H1 (cell line): ENCODE measurements around the gene EEIG2. TPM values are rescaled to one million over a fixed set of nuclear protein-coding genes. Genes with fewer than 3 reads are reported as not detected.

Source experiments
- CTCF ChIA-PET: fragments of 300-600 bp; sonication (Branson Sonifier 250); formaldehyde crosslinking; loops from one replicate; lab custom pipeline; 2021; ENCODE audit not compliant: partially characterized antibody; lab: Charles Lee
- POLR2A ChIA-PET: fragments of 300-600 bp; sonication (Branson Sonifier 250); formaldehyde crosslinking; loops from one replicate; lab custom pipeline; 2021; ENCODE audit warnings: inconsistent platforms; ENCODE audit not compliant: partially characterized antibody; lab: Charles Lee
- DNase-seq, 2 experiments: peaks; one replicate each; pipeline versions ENCODE4 v3.0.0 to v3.0.0-alpha.2; 2010 to 2022; ENCODE audit warnings: low spot score in 2 of 2, low read depth in 1 of 2, mixed read lengths in 1 of 2
- FAIRE-seq: peaks from 2 replicates; lab custom pipeline; 2011; peaks lifted over from hg19 to GRCh38; lab: Jason Lieb, UNC
- H2AFZ ChIP-seq: 2 replicates; pipeline ENCODE4 v1.8.1; 2012; ENCODE audit warnings: low read length, inconsistent platforms
- H2AK5ac ChIP-seq: 2 replicates; pipeline ENCODE4 v1.6.1; 2013; ENCODE audit warnings: low read depth, low read length
- H2BK120ac ChIP-seq: replicated peaks from 2 replicates; pipeline ENCODE3; 2013; ENCODE audit warnings: low read depth, low read length, inconsistent platforms
- H2BK12ac ChIP-seq: 2 replicates; pipeline ENCODE4 v1.6.1; 2013; ENCODE audit warnings: low read depth, low read length
- H2BK15ac ChIP-seq: 2 replicates; pipeline ENCODE4 v1.6.1; 2013; ENCODE audit warnings: low read length
- H2BK20ac ChIP-seq: 2 replicates; pipeline ENCODE4 v1.6.1; 2013; ENCODE audit warnings: low read length
- H2BK5ac ChIP-seq: 2 replicates; pipeline ENCODE4 v1.6.1; 2013; ENCODE audit warnings: low read depth, low read length
- H3K14ac ChIP-seq: 2 replicates; pipeline ENCODE4 v1.6.1; 2013; ENCODE audit warnings: inconsistent platforms; ENCODE audit not compliant: insufficient read length
- H3K18ac ChIP-seq: 2 replicates; pipeline ENCODE4 v1.6.1; 2013; ENCODE audit warnings: low read length; ENCODE audit errors: extremely low read depth
- H3K23ac ChIP-seq: 2 replicates; pipeline ENCODE4 v1.6.1; 2013; ENCODE audit warnings: inconsistent platforms; ENCODE audit not compliant: insufficient read length
- H3K23me2 ChIP-seq: 2 replicates; pipeline ENCODE4 v1.6.1; 2013; ENCODE audit warnings: low read depth, low read length
- H3K27ac ChIP-seq: 2 replicates; pipeline ENCODE4 v1.6.1; 2011; ENCODE audit warnings: low read depth, low read length, inconsistent platforms
- H3K27me3 ChIP-seq, 4 experiments: replicated peaks in 1 of 4; 1 replicate in 1 of 4; 2 replicates in 3 of 4; pipeline versions ENCODE4 v1.6.1 to v1.8.1; 2011 to 2013; ENCODE audit warnings: low read length in 3 of 4, mild to moderate bottlenecking in 3 of 4, inconsistent platforms in 2 of 4, mixed read lengths in 2 of 4, moderate library complexity in 1 of 4; ENCODE audit not compliant: control insufficient read depth in 3 of 4, insufficient read depth in 3 of 4; ENCODE audit errors: extremely low read depth in 1 of 4
- H3K36me3 ChIP-seq, 4 experiments: 2 replicates each; pipeline versions ENCODE4 v1.6.1 to v1.8.1; 2011 to 2013; ENCODE audit warnings: mild to moderate bottlenecking in 4 of 4, low read length in 3 of 4, moderate library complexity in 2 of 4, control low read depth in 1 of 4, inconsistent platforms in 1 of 4; ENCODE audit not compliant: insufficient read depth in 4 of 4, control insufficient read depth in 2 of 4
- H3K4ac ChIP-seq: replicated peaks from 2 replicates; pipeline ENCODE3; 2013; ENCODE audit warnings: low read length, low read depth, mixed read lengths, inconsistent platforms; ENCODE audit not compliant: insufficient read length
- H3K4me1 ChIP-seq, 4 experiments: replicated peaks in 1 of 4; 1 replicate in 1 of 4; 2 replicates in 3 of 4; pipeline versions ENCODE4 v1.6.1 to v1.8.1; 2011 to 2013; ENCODE audit warnings: low read length in 3 of 4, inconsistent platforms in 2 of 4, mixed read lengths in 1 of 4; ENCODE audit not compliant: insufficient read depth in 4 of 4, control insufficient read depth in 3 of 4
- H3K4me2 ChIP-seq, 2 experiments: 2 replicates each; pipeline versions ENCODE4 v1.6.1 to v1.8.1; 2011 to 2013; ENCODE audit warnings: low read depth in 2 of 2, low read length in 2 of 2, control low read depth in 1 of 2, inconsistent platforms in 1 of 2, mild to moderate bottlenecking in 1 of 2; ENCODE audit not compliant: insufficient read depth in 1 of 2
- H3K4me3 ChIP-seq, 4 experiments: fragments of 200-600, 300-600 bp in 1 of 4; sonication (generic), shearing (Covaris generic), sonication (Bioruptor Twin) in 1 of 4; 2 replicates each; pipeline versions ENCODE4 v1.5.1 to v1.8.1; 2011 to 2016; ENCODE audit warnings: low read length in 4 of 4, low read depth in 3 of 4, control low read depth in 2 of 4, inconsistent platforms in 2 of 4, mild to moderate bottlenecking in 2 of 4, mixed read lengths in 1 of 4, moderate library complexity in 1 of 4; ENCODE audit not compliant: insufficient read depth in 2 of 4; ENCODE audit errors: extremely low read depth in 1 of 4
- H3K56ac ChIP-seq: replicated peaks from 2 replicates; pipeline ENCODE3; 2013; ENCODE audit warnings: low read depth, mild to moderate bottlenecking, mixed read lengths, low read length, inconsistent platforms; ENCODE audit not compliant: insufficient read length
- H3K79me1 ChIP-seq: 2 replicates; pipeline ENCODE4 v1.6.1; 2013; ENCODE audit warnings: low read depth, low read length, control low read depth
- H3K79me2 ChIP-seq, 2 experiments: 2 replicates each; pipeline versions ENCODE4 v1.6.1 to v1.8.1; 2012 to 2013; ENCODE audit warnings: low read length in 2 of 2, mild to moderate bottlenecking in 2 of 2, inconsistent platforms in 1 of 2; ENCODE audit not compliant: insufficient read depth in 2 of 2, control insufficient read depth in 1 of 2
- H3K9ac ChIP-seq, 4 experiments: replicated peaks in 1 of 4; 1 replicate in 1 of 4; 2 replicates in 3 of 4; pipeline versions ENCODE4 v1.6.1 to v1.8.1; 2011 to 2013; ENCODE audit warnings: low read depth in 3 of 4, low read length in 3 of 4, control low read depth in 2 of 4, mild to moderate bottlenecking in 2 of 4, moderate library complexity in 2 of 4, inconsistent platforms in 1 of 4; ENCODE audit errors: extremely low read depth in 1 of 4
- H3K9me3 ChIP-seq, 2 experiments: 2 replicates each; pipeline versions ENCODE4 v1.6.1 to v1.8.1; 2012 to 2013; ENCODE audit warnings: mild to moderate bottlenecking in 2 of 2, moderate library complexity in 2 of 2, control low read depth in 1 of 2, inconsistent platforms in 1 of 2, low read depth in 1 of 2, low read length in 1 of 2, mixed read lengths in 1 of 2; ENCODE audit not compliant: insufficient read depth in 2 of 2
- H4K20me1 ChIP-seq, 2 experiments: replicated peaks in 1 of 2; 2 replicates each; pipeline versions ENCODE3 to v1.8.1; 2011 to 2013; ENCODE audit warnings: inconsistent platforms in 2 of 2, low read length in 2 of 2, mild to moderate bottlenecking in 1 of 2; ENCODE audit not compliant: insufficient read depth in 2 of 2, control insufficient read depth in 1 of 2
- H4K5ac ChIP-seq: 2 replicates; pipeline ENCODE4 v1.6.1; 2013; ENCODE audit warnings: low read length, low read depth, mixed read lengths, inconsistent platforms; ENCODE audit not compliant: insufficient read length
- H4K8ac ChIP-seq: 2 replicates; pipeline ENCODE4 v1.8.0; 2013; ENCODE audit warnings: mild to moderate bottlenecking, moderate library complexity, low read length, inconsistent platforms; ENCODE audit not compliant: insufficient read depth; ENCODE audit errors: extremely low read depth
- H4K91ac ChIP-seq: replicated peaks from 2 replicates; pipeline ENCODE3; 2013; ENCODE audit warnings: low read length, mixed read lengths, inconsistent platforms; ENCODE audit not compliant: insufficient read length
- KDM4A ChIP-seq: IDR thresholded peaks from one replicate; pipeline ENCODE4 v1.7.1; 2012; ENCODE audit warnings: low read depth, mild to moderate bottlenecking, moderate library complexity, low read length, inconsistent platforms; ENCODE audit not compliant: severe bottlenecking
- RBBP5 ChIP-seq: IDR thresholded peaks from 2 replicates; pipeline ENCODE4 v1.7.1; 2012; ENCODE audit warnings: low read depth, mild to moderate bottlenecking, inconsistent platforms, low read length, moderate library complexity, borderline replicate concordance
- RNF2 ChIP-seq: fragments of 200-900, 300-1000 bp; sonication (generic); IDR thresholded peaks from 2 replicates; pipeline ENCODE4 v1.7.1; 2016; ENCODE audit warnings: borderline replicate concordance, low read depth, mild to moderate bottlenecking, antibody characterized with exemption, low read length; ENCODE audit not compliant: poor library complexity, severe bottlenecking; ENCODE audit errors: missing control alignments
- SIN3A ChIP-seq, 2 experiments: IDR thresholded peaks in 1 of 2; conservative IDR thresholded peaks in 1 of 2; 2 replicates each; pipeline ENCODE4 v1.6.1; 2011 to 2012; ENCODE audit warnings: low read length in 2 of 2, improper control_type of control experiment in 1 of 2, low read depth in 1 of 2, mild to moderate bottlenecking in 1 of 2
- SIRT6 ChIP-seq: IDR thresholded peaks from one replicate; pipeline ENCODE4 v1.7.1; 2012; ENCODE audit warnings: low read length, inconsistent platforms
- YY1 ChIP-seq: IDR thresholded peaks from 2 replicates; pipeline ENCODE4 v1.6.1; 2011; ENCODE audit warnings: low read depth, mild to moderate bottlenecking, low read length
- WGBS, 2 experiments: shearing (Covaris generic) in 1 of 2; methylation state at CpG; one replicate each; pipeline versions ENCODE4 v1.1.6 to v1.1.7; 2013 to 2015; ENCODE audit warnings: low lambda C conversion rate in 2 of 2, mixed read lengths in 2 of 2, inconsistent platforms in 1 of 2, low coverage in 1 of 2, missing lambda C conversion rate in 1 of 2; ENCODE audit not compliant: insufficient replicate concordance in 2 of 2, insufficient coverage in 1 of 2, insufficient read length in 1 of 2; ENCODE audit errors: extremely low coverage in 1 of 2, missing lambda C conversion rate in 1 of 2; 5-methylcytosine and 5-hydroxymethylcytosine counted together
- polyA plus RNA-seq, 7 experiments: library from polyadenylated mRNA; depleted of rRNA in 3 of 7; stranded (reverse) in 5 of 7; unstranded in 2 of 7; fragments of >200 nt in 5 of 7; fragments of 200-250 nt in 2 of 7; gene quantifications; 1 replicate in 5 of 7; 2 replicates in 1 of 7; 4 replicates in 1 of 7; pipeline versions ENCODE4 v1.2.1 to v1.2.3, GENCODE V29; 2011 to 2013; ENCODE audit warnings: missing spikeins in 2 of 7, mixed read lengths in 2 of 7
- total RNA-seq: library from RNA; stranded (reverse); fragmentation: NEBNext Ultra II Directional; extraction: Animal tissue kit (Norgen Biotek cat#: 25700); gene quantifications from 2 replicates; pipeline ENCODE4 v1.2.1, GENCODE V29; 2021
- TF ChIP-seq, protein P1 (sequence below), 3 experiments: IDR thresholded peaks; 1 replicate in 2 of 3; 2 replicates in 1 of 3; pipeline versions ENCODE4 v1.5.1 to v1.6.1; 2011; ENCODE audit warnings: low read length in 3 of 3, mild to moderate bottlenecking in 3 of 3, inconsistent platforms in 2 of 3, low read depth in 1 of 3, moderate library complexity in 1 of 3; ENCODE audit not compliant: insufficient read depth in 1 of 3; ENCODE audit errors: control extremely low read depth in 1 of 3

EEIG2 gene
- total and polyA plus RNA-seq, 2 of the 8 experiments (the other 6 are each of a cell fraction or from before 2014, with no cell fraction given), result 6.1 to 20.1 TPM

DNA sequence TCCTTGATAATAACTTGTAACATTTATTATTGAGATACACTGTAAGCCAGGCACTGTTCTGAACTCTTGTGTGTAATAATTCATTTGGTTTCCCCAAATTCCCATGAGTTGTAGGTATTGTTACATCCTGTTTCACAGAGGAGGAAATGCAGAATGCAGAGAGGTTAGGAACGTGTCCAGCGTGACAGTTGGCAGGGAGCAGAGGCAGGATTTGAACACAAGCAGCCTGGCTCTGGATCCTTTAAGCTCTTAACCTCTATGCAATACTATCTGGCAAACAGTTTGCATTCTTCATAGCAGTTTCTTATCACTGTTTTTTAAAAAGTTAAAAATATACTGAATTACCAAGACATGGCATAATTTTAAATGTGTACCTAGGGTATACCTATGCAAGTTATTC lies 30.5 kb downstream of the EEIG2 start:
- Histone ChIP-seq H3K4ac (no peak overlapping the region), H3K4me1 (peaks cover 0 to 2% (median 0%) of the 10 kb centered on the region in 4 experiments; a peak in 1 of 7 replicates), H3K18ac (no peak overlapping the region), H3K56ac (no peak overlapping the region), H2AFZ (no peak overlapping the region), H4K5ac (no peak overlapping the region), H4K8ac (no peak overlapping the region), H3K79me2 (peaks cover 0 to 33% of the 10 kb centered on the region in 2 experiments; a peak in 2 of 4 replicates), H3K9ac (no peak overlapping the region), H2BK5ac (no peak overlapping the region), H3K23ac (no peak overlapping the region), H3K79me1 (peaks cover 2% of the 10 kb centered on the region; the same call in 1 of the 2 replicates), H3K4me3 (no peak overlapping the region), H2BK120ac (no peak overlapping the region), H3K27ac (no peak overlapping the region), H2AK5ac (no peak overlapping the region), H3K23me2 (no peaks in the 10 kb centered on the region), H3K27me3 (no peaks in the 10 kb centered on the region), H3K4me2 (no peak overlapping the region), H4K91ac (no peak overlapping the region), H4K20me1 (peaks cover 2 to 3% of the 10 kb centered on the region in 2 experiments), H2BK12ac (no peak overlapping the region), H3K36me3 (no peaks in the 10 kb centered on the region), H2BK20ac (no peak overlapping the region), H3K9me3 (no peaks in the 10 kb centered on the region), H3K14ac (no peak overlapping the region), H2BK15ac (no peak overlapping the region)
- DNase-seq (no peak), FAIRE-seq (no peak)
- ChIA-PET POLR2A (no interaction called here), CTCF (no interaction called here)
- WGBS, 2 experiments, result 81% methylated on average over 2 of the region's 2 CpGs; no CpG with 5 or more reads in 1 of the 2 experiments
- TF ChIP-seq KDM4A (no peak), SIRT6 (no peak), YY1 (no peak), RBBP5 (no peak), RNF2 (no peak), SIN3A (conservative IDR thresholded peaks at IDR 0.05 in 1 of 2, IDR thresholded peaks at IDR 0.05 in 1 of 2; ENCODE audit: low read depth in 1 of 2, low read length in 2 of 2) (no peak)
- TF ChIP-seq, protein P1, sequence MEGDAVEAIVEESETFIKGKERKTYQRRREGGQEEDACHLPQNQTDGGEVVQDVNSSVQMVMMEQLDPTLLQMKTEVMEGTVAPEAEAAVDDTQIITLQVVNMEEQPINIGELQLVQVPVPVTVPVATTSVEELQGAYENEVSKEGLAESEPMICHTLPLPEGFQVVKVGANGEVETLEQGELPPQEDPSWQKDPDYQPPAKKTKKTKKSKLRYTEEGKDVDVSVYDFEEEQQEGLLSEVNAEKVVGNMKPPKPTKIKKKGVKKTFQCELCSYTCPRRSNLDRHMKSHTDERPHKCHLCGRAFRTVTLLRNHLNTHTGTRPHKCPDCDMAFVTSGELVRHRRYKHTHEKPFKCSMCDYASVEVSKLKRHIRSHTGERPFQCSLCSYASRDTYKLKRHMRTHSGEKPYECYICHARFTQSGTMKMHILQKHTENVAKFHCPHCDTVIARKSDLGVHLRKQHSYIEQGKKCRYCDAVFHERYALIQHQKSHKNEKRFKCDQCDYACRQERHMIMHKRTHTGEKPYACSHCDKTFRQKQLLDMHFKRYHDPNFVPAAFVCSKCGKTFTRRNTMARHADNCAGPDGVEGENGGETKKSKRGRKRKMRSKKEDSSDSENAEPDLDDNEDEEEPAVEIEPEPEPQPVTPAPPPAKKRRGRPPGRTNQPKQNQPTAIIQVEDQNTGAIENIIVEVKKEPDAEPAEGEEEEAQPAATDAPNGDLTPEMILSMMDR (IDR thresholded peaks at IDR 0.05; ENCODE audit: control extremely low read depth in 1 of 3, insufficient read depth in 1 of 3, low read depth in 1 of 3, low read length in 3 of 3), result no peak
